Measurements from ENCODE around the gene TENT5D. TPM values are rescaled to one million over a fixed set of nuclear protein-coding genes. Genes with fewer than 3 reads are reported as not detected.

TENT5D gene
- not detected in 5 replicates for total RNA-seq (2022; extraction: Qiagen RNA extraction)

DNA sequence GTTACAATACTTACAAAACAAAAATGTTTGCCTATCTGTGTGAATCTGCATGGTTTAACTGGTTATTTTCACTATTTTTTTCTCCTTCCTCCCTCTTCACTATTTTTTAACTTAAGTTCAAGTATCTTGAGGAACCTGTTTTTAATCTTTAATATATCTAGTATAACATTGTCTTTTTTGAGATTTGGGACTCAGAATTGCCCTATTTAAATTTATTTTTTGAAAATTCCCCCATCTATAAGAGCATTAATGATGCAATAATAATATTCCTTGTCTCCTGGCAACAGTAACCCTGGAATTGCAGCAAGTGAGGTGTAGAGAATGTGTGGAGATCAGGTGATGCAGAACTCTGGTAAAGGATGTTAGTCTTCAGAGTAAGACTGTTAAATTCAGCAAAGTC is at the start of gene TENT5D:
Gene TENT5D, plus strand, starts transcription at position 301 of the 400 bp plus-strand sequence. CDS start 22,093 bp downstream, outside the sequence.

Measured in A549 treated with dexamethasone at 1 μM for 4 hours (cell line).